Memory B cell (primary cell): ENCODE data around the gene SMCHD1.

ENCODE experiments used
- ATAC-seq: fragments of 150-1000 bp; cut with Tn5 transposase; 2 replicates; pipeline ENCODE4 v1.10.0; 2021; ENCODE audit warnings: low read depth, mild to moderate bottlenecking, moderate library complexity
- DNase-seq, 2 donors: peaks; one replicate each; pipeline ENCODE4 v3.0.0; 2022; ENCODE audit warnings: low spot score in 2 of 2
- H3K27ac Mint-ChIP-seq: one replicate; pipeline ENCODE4 v1.8.0; 2022; ENCODE audit warnings: mild to moderate bottlenecking, moderate library complexity, mixed read lengths
- H3K27me3 Mint-ChIP-seq: one replicate; pipeline ENCODE4 v1.8.0; 2022; ENCODE audit warnings: mixed read lengths
- H3K36me3 Mint-ChIP-seq: one replicate; pipeline ENCODE4 v1.8.0; 2022; ENCODE audit warnings: mild to moderate bottlenecking, mixed read lengths
- H3K4me1 Mint-ChIP-seq: one replicate; pipeline ENCODE4 v1.8.0; 2022; ENCODE audit warnings: mixed read lengths
- H3K4me3 Mint-ChIP-seq: one replicate; pipeline ENCODE4 v1.8.0; 2022; ENCODE audit warnings: mild to moderate bottlenecking, moderate library complexity, mixed read lengths
- H3K9me3 Mint-ChIP-seq: one replicate; pipeline ENCODE4 v1.8.0; 2022; ENCODE audit warnings: mixed read lengths

SMCHD1 gene

GRCh38 chr18:2655178-2655953, at the start of gene SMCHD1:
SMCHD1 (plus strand) TSS chr18:2655726; CDS start chr18:2656076, 350 bp downstream.
- ATAC-seq, result peak; percentile 67
- DNase-seq, result peak; percentile 90 to 91
- no peaks in the 10 kb centered on the region for H3K9me3 Mint-ChIP-seq
- H3K27ac Mint-ChIP-seq, result peak within 1 kb of the TSS; percentile 99
- H3K4me1 Mint-ChIP-seq, result peaks cover 17% of the 10 kb centered on the region
- H3K4me3 Mint-ChIP-seq, result peak within 1 kb of the TSS; percentile 96
- H3K27me3 Mint-ChIP-seq, result no peaks in the 10 kb centered on the region
- H3K36me3 Mint-ChIP-seq, result peaks cover 10% of the 10 kb centered on the region

GRCh38 chr18:2606335-2606734, 49.2 kb upstream of the SMCHD1 start:
- Mint-ChIP-seq H3K27me3 (no peaks in the 10 kb centered on the region), H3K36me3 (no peaks in the 10 kb centered on the region), H3K27ac (peak overlapping the region; percentile 53), H3K9me3 (no peaks in the 10 kb centered on the region), H3K4me1 (peaks cover 11% of the 10 kb centered on the region), H3K4me3 (no peak overlapping the region)
- peak; percentile 47 for ATAC-seq
- no peak for DNase-seq

- H3K4me1 Mint-ChIP-seq, result peaks cover 5% of the 10 kb centered on the region
- peaks cover under 1% of the 10 kb centered on the region for H3K36me3 Mint-ChIP-seq
- no peaks in the 10 kb centered on the region for H3K9me3 Mint-ChIP-seq
- no peak for DNase-seq
- no peak overlapping the region for H3K4me3 Mint-ChIP-seq
- ATAC-seq, result no peak
- no peaks in the 10 kb centered on the region for H3K27me3 Mint-ChIP-seq
- no peak overlapping the region for H3K27ac Mint-ChIP-seq
These were observed 45.9 kb upstream of the SMCHD1 start for GRCh38 chr18:2609604-2610003.

GRCh38 chr18:2610549-2610948, 45.0 kb upstream of the SMCHD1 start:
- Mint-ChIP-seq H3K27me3 (no peaks in the 10 kb centered on the region), H3K4me1 (no peaks in the 10 kb centered on the region), H3K27ac (no peak overlapping the region), H3K36me3 (peaks cover 5% of the 10 kb centered on the region), H3K4me3 (no peak overlapping the region), H3K9me3 (peaks cover 2% of the 10 kb centered on the region)
- DNase-seq, result no peak
- ATAC-seq, result no peak

GRCh38 chr18:2612996-2613395, 42.5 kb upstream of the SMCHD1 start:
- Mint-ChIP-seq H3K4me1 (peaks cover 3% of the 10 kb centered on the region), H3K9me3 (peaks cover 2% of the 10 kb centered on the region), H3K27ac (no peak overlapping the region), H3K36me3 (peaks cover 5% of the 10 kb centered on the region), H3K27me3 (no peaks in the 10 kb centered on the region), H3K4me3 (no peak overlapping the region)
- DNase-seq (no peak), ATAC-seq (no peak)

GRCh38 chr18:2617401-2617998, 38.0 kb upstream of the SMCHD1 start:
- no peak overlapping the region for H3K4me3 Mint-ChIP-seq
- ATAC-seq (no peak), DNase-seq (no peak)
- H3K36me3 Mint-ChIP-seq, result peaks cover 5% of the 10 kb centered on the region
- peaks cover 2% of the 10 kb centered on the region for H3K9me3 Mint-ChIP-seq
- no peaks in the 10 kb centered on the region for H3K27me3 Mint-ChIP-seq
- H3K27ac Mint-ChIP-seq, result no peak overlapping the region
- H3K4me1 Mint-ChIP-seq, result peaks cover 4% of the 10 kb centered on the region

- ATAC-seq, result no peak
- H3K27me3 Mint-ChIP-seq, result no peaks in the 10 kb centered on the region
- H3K36me3 Mint-ChIP-seq, result peaks cover 5% of the 10 kb centered on the region
- H3K4me3 Mint-ChIP-seq, result no peak overlapping the region
- H3K9me3 Mint-ChIP-seq, result peaks cover 2% of the 10 kb centered on the region
- no peak for DNase-seq
- no peak overlapping the region for H3K27ac Mint-ChIP-seq
- peaks cover 4% of the 10 kb centered on the region for H3K4me1 Mint-ChIP-seq
These were observed 37.5 kb upstream of the SMCHD1 start for GRCh38 chr18:2618009-2618408.

- DNase-seq, result no peak
- ATAC-seq, result no peak
- H3K9me3 Mint-ChIP-seq, result no peaks in the 10 kb centered on the region
- H3K36me3 Mint-ChIP-seq, result no peaks in the 10 kb centered on the region
- H3K27ac Mint-ChIP-seq, result no peak overlapping the region
- peaks cover 7% of the 10 kb centered on the region for H3K4me1 Mint-ChIP-seq
- H3K27me3 Mint-ChIP-seq, result no peaks in the 10 kb centered on the region
- H3K4me3 Mint-ChIP-seq, result no peak overlapping the region
These were observed 30.3 kb upstream of the SMCHD1 start for GRCh38 chr18:2625217-2625616.

GRCh38 chr18:2627821-2628276, 27.7 kb upstream of the SMCHD1 start:
- Mint-ChIP-seq H3K9me3 (peaks cover 3% of the 10 kb centered on the region), H3K27ac (no peak overlapping the region), H3K4me3 (no peak overlapping the region), H3K36me3 (peaks cover 8% of the 10 kb centered on the region), H3K27me3 (no peaks in the 10 kb centered on the region), H3K4me1 (peaks cover 11% of the 10 kb centered on the region)
- DNase-seq (no peak), ATAC-seq (no peak)

GRCh38 chr18:2629003-2629402, 26.5 kb upstream of the SMCHD1 start:
- Mint-ChIP-seq H3K4me3 (no peak overlapping the region), H3K27ac (no peak overlapping the region), H3K27me3 (no peaks in the 10 kb centered on the region), H3K36me3 (peaks cover 11% of the 10 kb centered on the region), H3K4me1 (peaks cover 13% of the 10 kb centered on the region), H3K9me3 (peaks cover 3% of the 10 kb centered on the region)
- DNase-seq, result no peak
- ATAC-seq, result no peak

- no peak for ATAC-seq
- no peaks in the 10 kb centered on the region for H3K27me3 Mint-ChIP-seq
- H3K4me3 Mint-ChIP-seq, result no peak overlapping the region
- DNase-seq, result no peak
- H3K9me3 Mint-ChIP-seq, result peaks cover 6% of the 10 kb centered on the region
- peaks cover 18% of the 10 kb centered on the region for H3K36me3 Mint-ChIP-seq
- peaks cover 46% of the 10 kb centered on the region for H3K4me1 Mint-ChIP-seq
- H3K27ac Mint-ChIP-seq, result peak overlapping the region; percentile 99
These were observed 19.9 kb upstream of the SMCHD1 start for GRCh38 chr18:2635586-2635985.

- DNase-seq, result no peak
These were observed 19.3 kb upstream of the SMCHD1 start for GRCh38 chr18:2636126-2636631.

GRCh38 chr18:2641638-2642037, 13.9 kb upstream of the SMCHD1 start:
- Mint-ChIP-seq H3K27me3 (no peaks in the 10 kb centered on the region), H3K36me3 (peaks cover 3% of the 10 kb centered on the region), H3K4me3 (peak overlapping the region; percentile 83), H3K9me3 (peaks cover 4% of the 10 kb centered on the region), H3K27ac (peak overlapping the region; percentile 86), H3K4me1 (peaks cover 27% of the 10 kb centered on the region)
- peak in 1 of 2 donors; percentile 39 for DNase-seq
- ATAC-seq, result peak; percentile 32

More at GRCh38 chr18:2636126-2636631, 19.3 kb upstream of the SMCHD1 start:
- peaks cover 48% of the 10 kb centered on the region for H3K4me1 Mint-ChIP-seq
- peak; percentile 17 for ATAC-seq
- H3K9me3 Mint-ChIP-seq, result peaks cover 6% of the 10 kb centered on the region
- H3K36me3 Mint-ChIP-seq, result peaks cover 16% of the 10 kb centered on the region
- no peaks in the 10 kb centered on the region for H3K27me3 Mint-ChIP-seq
- H3K27ac Mint-ChIP-seq, result peak overlapping the region; percentile 99
- peak overlapping the region; percentile 82 for H3K4me3 Mint-ChIP-seq

GRCh38 chr18:2642771-2643170, 12.8 kb upstream of the SMCHD1 start:
- H3K4me3 Mint-ChIP-seq, result no peak overlapping the region
- H3K4me1 Mint-ChIP-seq, result peaks cover 23% of the 10 kb centered on the region
- H3K27ac Mint-ChIP-seq, result no peak overlapping the region
- H3K36me3 Mint-ChIP-seq, result peaks cover 3% of the 10 kb centered on the region
- no peaks in the 10 kb centered on the region for H3K27me3 Mint-ChIP-seq
- ATAC-seq, result no peak
- H3K9me3 Mint-ChIP-seq, result peaks cover 4% of the 10 kb centered on the region
- no peak for DNase-seq
